Stimulated activated CD8-positive, alpha-beta memory T cell treated with anti-CD3 and anti-CD28 coated beads, Interleukin-2, amount 100 ng/mL, for 48 hours (primary cell): Measurements from ENCODE around the gene ZNF562.
"Not testable (repeated sequence)": the region's sequence is repeated elsewhere in the genome, so short reads cannot be mapped to it uniquely, and the experiment has no call there.

Source experiments
- DNase-seq, 2 donors: peaks; one replicate each; pipeline ENCODE4 v3.0.0-alpha.2; 2020; ENCODE audit warnings: low read depth in 2 of 2

ZNF562 gene

GRCh38 chr19:9674663-9675357 lies at the start of gene ZNF562:
Gene ZNF562, minus strand, starts transcription at chr19:9675100. Its CDS starts 14,356 bp downstream, at chr19:9660744.
- DNase-seq = peak; percentile 72 to 76

GRCh38 chr19:9724157-9724556 lies 49.3 kb upstream of the ZNF562 start:
- no peak for DNase-seq

DNA sequence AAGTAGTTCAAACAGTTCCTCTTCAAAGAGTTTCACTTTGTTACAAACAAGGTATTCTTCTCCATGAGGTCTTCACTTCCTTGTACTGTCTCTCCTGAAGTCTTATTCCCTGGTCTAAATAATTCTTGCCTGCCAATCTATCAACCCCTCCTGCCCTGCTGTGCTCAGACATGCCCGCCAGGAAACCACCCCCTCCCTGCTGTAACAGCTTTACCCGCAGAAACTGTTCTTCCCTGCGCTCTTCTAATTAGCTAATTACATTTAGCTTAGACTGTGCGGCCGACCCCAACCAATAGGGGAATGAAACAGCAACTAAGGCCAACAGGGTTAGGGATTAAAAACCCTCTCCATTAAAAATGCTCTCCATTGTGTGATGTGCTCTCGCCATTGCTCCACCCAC lies 47.0 kb upstream of the ZNF562 start:
- DNase-seq = no peak

- no peak for DNase-seq
Measured at GRCh38 chr19:9720541-9720940, 45.6 kb upstream of the ZNF562 start.

GRCh38 chr19:9711815-9712214 lies 36.9 kb upstream of the ZNF562 start:
- no peak for DNase-seq

DNA sequence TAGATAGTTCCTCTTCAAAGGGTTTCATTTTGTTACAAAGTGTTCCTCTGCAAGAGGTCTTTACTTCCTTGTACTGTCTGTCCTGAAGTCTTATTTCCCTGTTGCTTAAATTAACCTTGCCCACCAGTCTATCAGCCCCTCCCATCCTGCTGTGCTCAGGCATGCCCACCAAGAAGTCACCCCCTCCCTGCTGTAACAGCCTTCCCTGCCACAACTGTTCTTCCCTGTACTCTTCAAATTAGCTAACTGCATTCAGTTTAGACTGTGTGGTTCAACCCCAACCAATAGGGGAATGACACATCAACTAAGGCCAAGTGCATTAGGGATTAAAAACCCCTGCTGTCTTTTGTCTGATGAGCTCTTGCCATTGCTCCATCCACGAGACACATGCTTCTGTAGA lies 34.4 kb upstream of the ZNF562 start:
- no peak for DNase-seq

GRCh38 chr19:9705836-9706235 lies 30.9 kb upstream of the ZNF562 start:
- no peak for DNase-seq

DNA sequence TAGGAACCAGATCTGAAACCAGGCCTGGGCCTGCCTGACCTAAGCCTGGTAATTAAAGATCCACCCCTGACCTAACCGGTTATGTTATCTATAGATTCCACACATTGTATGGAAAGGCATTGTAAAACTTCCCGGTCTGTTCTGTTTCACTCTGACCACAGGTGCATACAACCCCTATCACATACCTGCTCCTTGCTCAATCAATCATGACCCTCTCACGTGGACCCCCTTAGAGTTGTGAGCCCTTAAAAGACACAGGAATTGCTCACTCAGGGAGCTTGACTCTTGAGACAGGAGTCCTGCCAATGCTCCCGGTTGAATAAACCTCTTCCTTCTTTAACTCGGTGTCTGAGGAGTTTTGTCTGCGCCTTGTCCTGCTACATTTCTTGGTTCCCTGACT lies 27.3 kb upstream of the ZNF562 start:
- DNase-seq = no peak

DNA sequence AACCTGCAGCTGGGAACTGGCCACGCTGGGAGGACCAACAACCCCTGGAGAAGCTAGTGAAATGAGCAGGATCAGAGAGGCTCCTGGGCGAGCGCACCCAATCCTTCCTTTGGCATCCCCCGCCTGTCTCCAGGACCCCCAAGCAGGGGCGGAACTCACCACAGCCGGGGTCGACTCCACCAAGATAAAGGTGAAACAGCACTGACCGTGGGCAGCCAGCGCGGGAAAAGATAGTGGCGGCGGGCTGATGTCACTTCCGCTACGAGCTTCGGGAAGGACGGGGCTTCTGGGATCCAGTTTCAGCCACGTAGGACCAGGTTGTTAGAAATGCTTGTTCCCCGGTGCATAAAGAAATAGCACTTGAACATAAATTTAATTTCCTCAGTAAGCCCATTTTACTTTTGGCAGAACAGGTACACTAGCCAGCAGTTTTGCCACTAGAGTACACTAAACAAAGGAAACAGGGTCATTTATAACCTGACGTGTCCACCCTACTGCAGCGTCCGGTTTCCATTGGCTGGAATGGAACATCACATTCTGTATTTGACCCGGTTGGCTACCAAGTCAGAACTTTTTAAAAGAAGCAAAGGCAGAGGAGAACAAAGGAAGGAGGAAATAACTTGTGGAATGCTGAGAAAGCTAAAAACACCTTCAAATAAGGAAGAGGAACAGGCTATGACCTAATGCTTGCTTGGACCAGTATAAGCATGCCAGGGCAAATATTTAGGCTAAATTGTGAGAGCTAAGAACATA lies 25.5 kb upstream of the ZNF562 start:
- no peak for DNase-seq

- DNase-seq = not testable (repeated sequence)
Measured at GRCh38 chr19:9690301-9690700, 15.4 kb upstream of the ZNF562 start.

DNA sequence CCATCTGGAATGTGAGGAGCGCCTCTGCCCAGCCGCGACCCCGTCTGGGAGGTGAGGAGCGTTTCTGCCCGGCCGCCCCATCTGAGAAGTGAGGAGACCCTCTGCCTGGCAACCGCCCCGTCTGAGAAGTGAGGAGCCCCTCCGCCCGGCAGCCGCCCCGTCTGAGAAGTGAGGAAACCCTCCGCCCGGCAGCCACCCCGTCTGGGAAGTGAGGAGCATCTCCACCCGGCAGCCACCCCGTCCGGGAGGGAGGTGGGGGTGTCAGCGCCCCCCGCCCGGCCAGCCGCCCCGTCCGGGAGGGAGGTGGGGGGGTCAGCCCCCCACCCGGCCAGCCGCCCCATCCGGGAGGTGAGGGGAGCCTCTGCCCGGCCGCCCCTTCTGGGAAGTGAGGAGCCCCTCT lies 5.1 kb upstream of the ZNF562 start:
- not testable (repeated sequence) for DNase-seq

DNA sequence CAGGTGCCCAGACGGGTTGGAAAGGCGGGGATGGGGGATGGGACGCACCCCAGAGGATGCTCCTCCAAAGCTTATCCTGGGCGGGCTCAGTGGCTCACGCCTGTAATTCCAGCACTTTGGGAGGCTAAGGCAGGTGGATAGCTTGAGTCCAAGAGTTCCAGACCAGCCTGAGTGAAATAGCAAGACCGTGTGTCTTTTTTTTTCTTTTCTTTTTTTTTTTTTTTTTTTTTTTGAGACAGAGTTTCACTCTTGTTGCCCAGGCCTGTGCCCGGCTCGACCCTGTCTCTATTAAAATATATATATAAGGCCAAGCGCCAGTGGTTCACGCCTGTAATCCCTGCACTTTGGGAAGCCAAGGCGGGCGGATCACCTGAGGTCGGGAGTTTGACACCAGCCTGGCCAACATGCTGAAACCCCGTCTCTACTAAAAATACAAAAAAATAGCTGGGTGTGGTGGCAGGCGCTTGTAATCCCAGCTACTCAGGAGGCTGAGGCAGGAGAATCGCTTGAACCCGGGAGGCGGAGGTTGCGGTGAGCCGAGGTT lies 530 bp upstream of the ZNF562 start:
- not testable (repeated sequence) for DNase-seq

- no peak for DNase-seq
Measured at GRCh38 chr19:9673912-9674662, 813 bp downstream of the ZNF562 start.

DNA sequence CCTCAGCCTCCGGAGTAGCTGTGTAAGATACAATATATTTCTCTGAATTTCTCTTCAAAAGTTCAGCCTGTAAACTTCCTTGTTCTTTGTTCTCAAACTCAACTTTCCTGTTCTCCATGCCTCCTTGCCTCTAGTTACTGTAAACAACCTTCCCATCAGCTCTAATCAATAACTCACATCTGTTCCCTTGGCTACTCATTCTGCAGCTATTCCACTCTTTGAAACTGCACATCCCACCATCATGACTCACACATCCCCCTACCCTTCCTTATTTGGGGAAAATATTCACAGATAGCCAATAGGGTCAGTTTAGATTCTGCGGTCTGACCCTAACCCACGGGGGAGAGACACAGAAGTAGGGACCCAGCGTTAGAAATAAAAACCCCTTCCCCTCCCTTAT lies 2.0 kb downstream of the ZNF562 start:
- no peak for DNase-seq

GRCh38 chr19:9671655-9672054 lies 3.2 kb downstream of the ZNF562 start:
- DNase-seq = no peak

DNA sequence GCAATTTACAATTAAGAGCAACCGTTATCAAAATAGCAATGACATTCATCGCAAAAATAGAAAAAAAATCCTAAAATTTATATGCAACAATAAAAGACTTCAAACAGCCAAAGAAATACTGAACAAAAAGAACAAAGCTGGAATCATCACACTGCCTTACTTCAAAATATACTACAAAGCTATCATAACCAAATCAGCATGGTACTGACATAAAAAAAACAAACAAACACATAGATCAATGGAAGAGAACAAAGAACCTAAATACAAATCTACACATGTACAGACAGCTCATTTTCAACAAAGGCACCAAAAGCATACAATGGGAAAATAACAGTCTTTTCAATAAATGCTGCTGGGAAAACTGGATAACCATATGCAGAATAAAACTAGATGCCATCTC lies 6.4 kb downstream of the ZNF562 start:
- no peak for DNase-seq

GRCh38 chr19:9667898-9668297 lies 7.0 kb downstream of the ZNF562 start:
- DNase-seq = no peak

DNA sequence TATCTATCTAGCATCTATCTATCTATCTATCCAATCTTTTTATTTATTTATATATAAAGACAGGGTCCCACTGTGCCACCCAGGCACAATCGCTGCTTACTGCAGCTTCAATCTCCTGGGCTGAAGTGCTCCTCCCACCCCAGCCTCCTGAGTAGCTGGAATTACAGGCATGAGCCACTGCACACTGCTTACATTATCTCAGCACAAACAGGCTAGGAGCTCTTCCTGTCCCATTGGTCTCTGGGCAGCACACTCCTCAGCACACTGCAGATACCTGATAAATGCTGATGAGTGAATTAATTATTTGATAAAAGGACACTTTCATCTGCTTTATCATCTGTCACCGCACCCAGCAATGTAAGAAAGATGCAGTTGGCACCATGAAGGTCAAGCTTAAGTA lies 16.1 kb downstream of the ZNF562 start:
- no peak for DNase-seq

DNA sequence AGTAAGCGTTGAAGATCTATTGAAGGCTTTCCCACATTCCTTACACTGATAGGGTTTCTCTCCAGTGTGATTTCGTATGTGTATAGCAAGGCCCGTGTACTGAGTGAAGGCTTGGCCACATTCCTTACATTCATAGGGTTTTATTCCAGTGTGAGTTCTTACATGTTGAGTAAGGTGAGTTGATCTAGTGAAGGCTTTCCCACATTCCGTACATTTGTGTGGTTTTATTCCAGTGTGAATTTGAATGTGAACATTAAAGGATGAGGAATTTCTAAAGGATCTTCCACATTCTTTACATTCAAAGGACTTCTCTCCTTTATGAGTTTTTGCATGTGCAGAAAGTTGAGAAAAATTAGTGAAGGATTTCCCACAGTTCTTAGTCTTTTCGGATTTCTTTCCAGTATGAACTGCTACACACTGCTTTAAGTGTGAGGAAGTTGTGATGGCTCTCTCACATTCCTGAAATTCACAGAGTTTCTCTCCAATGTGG lies 21.8 kb downstream of the ZNF562 start:
- not testable (repeated sequence) for DNase-seq

GRCh38 chr19:9651464-9651863 lies 23.4 kb downstream of the ZNF562 start:
- not testable (repeated sequence) for DNase-seq

DNA sequence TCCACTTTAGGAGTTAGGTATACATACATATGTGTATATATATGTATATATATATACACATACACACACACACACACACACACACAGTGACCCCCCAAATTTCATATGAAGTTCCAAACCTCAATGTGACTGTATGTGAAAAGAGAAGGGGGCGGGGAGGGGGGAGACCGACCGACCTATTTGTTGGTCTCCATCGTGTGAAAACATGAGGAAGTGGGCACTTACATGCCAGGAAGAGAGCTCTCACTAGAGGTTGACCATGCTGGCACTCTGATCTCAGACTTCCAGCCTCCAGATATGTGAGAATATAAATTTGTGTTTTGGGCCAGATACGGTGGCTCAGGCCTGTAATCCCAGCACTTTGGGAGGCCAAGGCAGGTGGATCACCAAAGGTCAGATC lies 24.6 kb downstream of the ZNF562 start:
- DNase-seq = no peak

DNA sequence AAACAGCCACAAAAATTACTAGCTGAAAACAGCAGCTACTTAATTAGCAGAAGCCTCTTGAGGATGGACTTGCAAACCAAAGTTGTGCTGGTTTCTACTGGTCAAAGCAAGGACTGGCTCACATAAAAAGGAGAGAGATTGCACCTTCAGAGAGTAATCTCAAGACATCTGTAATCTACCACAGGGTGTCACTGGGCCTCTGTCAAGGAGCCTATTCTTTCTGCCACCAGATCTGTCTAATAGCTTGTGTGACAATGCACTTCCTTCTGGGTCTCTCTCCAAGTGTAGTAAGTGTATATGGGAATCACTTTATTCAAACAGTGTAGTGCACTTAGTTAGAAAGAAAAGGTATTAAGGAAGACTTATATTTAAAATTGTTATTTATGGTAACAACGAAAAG lies 29.4 kb downstream of the ZNF562 start:
- no peak for DNase-seq
